Glomerular endothelial cell (primary cell): ENCODE measurements around the gene SSUH2. TPM values are rescaled to one million over a fixed set of nuclear protein-coding genes. Genes with fewer than 3 reads are reported as not detected.

Experiments
- DNase-seq: peaks from one replicate; pipeline ENCODE4 v3.0.0-alpha.2; 2011; ENCODE audit warnings: low read depth, low spot score; ENCODE audit errors: extremely low read depth
- total RNA-seq: library from RNA; depleted of rRNA; stranded (reverse); fragments of >200 nt; gene quantifications from 2 replicates; pipeline ENCODE4 v1.2.3, GENCODE V29; 2015

SSUH2 gene
- total RNA-seq, 1 donor from 2014 or later = not detected

GRCh38 chr3:8618950-8619349 is 25.6 kb downstream of the SSUH2 start:
- DNase-seq = no peak

- DNase-seq = no peak
Observed at GRCh38 chr3:8617921-8618320, 26.7 kb downstream of the SSUH2 start.

GRCh38 chr3:8610951-8611350 is 33.6 kb downstream of the SSUH2 start:
- no peak for DNase-seq

GRCh38 chr3:8608791-8609467 is 35.7 kb downstream of the SSUH2 start:
- no peak for DNase-seq

- no peak for DNase-seq
Observed at GRCh38 chr3:8608041-8608790, 36.4 kb downstream of the SSUH2 start.

GRCh38 chr3:8607234-8608040 is 37.2 kb downstream of the SSUH2 start:
- DNase-seq = peak; percentile 27

- DNase-seq = no peak
Observed at GRCh38 chr3:8606701-8607231, 37.8 kb downstream of the SSUH2 start.

- DNase-seq = no peak
Observed at GRCh38 chr3:8604988-8605387, 39.6 kb downstream of the SSUH2 start.

- DNase-seq = no peak
Observed at GRCh38 chr3:8604006-8604405, 40.6 kb downstream of the SSUH2 start.

GRCh38 chr3:8603115-8603710 is 41.4 kb downstream of the SSUH2 start:
- no peak for DNase-seq

GRCh38 chr3:8600457-8600856 is 44.1 kb downstream of the SSUH2 start:
- no peak for DNase-seq

GRCh38 chr3:8599146-8599545 is 45.5 kb downstream of the SSUH2 start:
- no peak for DNase-seq

- no peak for DNase-seq
Observed at GRCh38 chr3:8597219-8597853, 47.3 kb downstream of the SSUH2 start.

GRCh38 chr3:8596321-8597218 is 48.0 kb downstream of the SSUH2 start:
- no peak for DNase-seq

GRCh38 chr3:8595695-8596115 is 48.9 kb downstream of the SSUH2 start:
- no peak for DNase-seq

- DNase-seq = no peak
Observed at GRCh38 chr3:8595252-8595651, 49.3 kb downstream of the SSUH2 start.

- DNase-seq = no peak
Observed at GRCh38 chr3:8593021-8593827, 51.4 kb downstream of the SSUH2 start.

GRCh38 chr3:8589880-8590556 is 54.6 kb downstream of the SSUH2 start:
- DNase-seq = no peak
